T-helper 17 cell (primary cell): ENCODE measurements around the gene PHLDA1. TPM values are rescaled to one million over a fixed set of nuclear protein-coding genes. Genes with fewer than 3 reads are reported as not detected.

Experiments used
- ATAC-seq: fragments of 150-1000 bp; cut with Tn5 transposase; 2 replicates; pipeline ENCODE4 v1.10.0; 2021; ENCODE audit warnings: mild to moderate bottlenecking, moderate library complexity
- DNase-seq, 3 donors: peaks; one replicate each; pipeline versions ENCODE4 v3.0.0 to v3.0.0-alpha.2; 2020 to 2021
- H3K9me3 ChIP-seq: one replicate; pipeline ENCODE4 v1.7.0; 2013; ENCODE audit warnings: low read length, mild to moderate bottlenecking; ENCODE audit not compliant: control insufficient read depth, poor library complexity, severe bottlenecking
- H3K27ac Mint-ChIP-seq: one replicate; pipeline ENCODE4 v1.8.0; 2022; ENCODE audit warnings: mild to moderate bottlenecking, moderate library complexity, mixed read lengths
- H3K27me3 Mint-ChIP-seq: one replicate; pipeline ENCODE4 v1.8.0; 2022; ENCODE audit warnings: mixed read lengths
- H3K36me3 Mint-ChIP-seq: one replicate; pipeline ENCODE4 v1.8.0; 2022; ENCODE audit warnings: low read depth, mixed read lengths
- H3K4me1 Mint-ChIP-seq: one replicate; pipeline ENCODE4 v1.8.0; 2022; ENCODE audit warnings: mild to moderate bottlenecking, mixed read lengths
- H3K4me3 Mint-ChIP-seq: one replicate; pipeline ENCODE4 v1.8.0; 2022; ENCODE audit warnings: mild to moderate bottlenecking, moderate library complexity, mixed read lengths
- total RNA-seq, 4 donors: library from RNA in 2 of 4; stranded (reverse) in 2 of 4; gene quantifications; one replicate each; pipeline ENCODE4 v1.2.3 and lab custom pipeline; 2022 to 2026

Gene PHLDA1
- total RNA-seq, 2 donors from 2014 or later, result 22.2 to 23.6 TPM

- H3K9me3 ChIP-seq, result no peaks in the 10 kb centered on the region
- peak in 2 of 3 donors; percentile 22 to 49 for DNase-seq
- peak overlapping the region; percentile 64 for H3K4me3 Mint-ChIP-seq
- H3K27ac Mint-ChIP-seq, result peak overlapping the region; percentile 99
- H3K4me1 Mint-ChIP-seq, result peaks cover 13% of the 10 kb centered on the region
- ATAC-seq, result peak; percentile 88
- H3K36me3 Mint-ChIP-seq, result no peaks in the 10 kb centered on the region
- H3K27me3 Mint-ChIP-seq, result no peaks in the 10 kb centered on the region
Measured at GRCh38 chr12:76020731-76021672, 10.6 kb downstream of the PHLDA1 start.

- no peaks in the 10 kb centered on the region for H3K27me3 Mint-ChIP-seq
- ATAC-seq, result peak; percentile 73
- peaks cover 14% of the 10 kb centered on the region for H3K4me1 Mint-ChIP-seq
- DNase-seq, result peak; percentile 29 to 60 (median 38)
- H3K36me3 Mint-ChIP-seq, result no peaks in the 10 kb centered on the region
- H3K4me3 Mint-ChIP-seq, result peak overlapping the region; percentile 64
- H3K9me3 ChIP-seq, result no peaks in the 10 kb centered on the region
- H3K27ac Mint-ChIP-seq, result peak overlapping the region; percentile 99
Measured at GRCh38 chr12:76020281-76020680, 11.3 kb downstream of the PHLDA1 start.

GRCh38 chr12:76018672-76019071, 12.9 kb downstream of the PHLDA1 start:
- no peaks in the 10 kb centered on the region for H3K36me3 Mint-ChIP-seq
- H3K9me3 ChIP-seq, result no peaks in the 10 kb centered on the region
- ATAC-seq, result no peak
- DNase-seq, result no peak
- peaks cover 16% of the 10 kb centered on the region for H3K4me1 Mint-ChIP-seq
- H3K27me3 Mint-ChIP-seq, result no peaks in the 10 kb centered on the region
- peak overlapping the region; percentile 55 for H3K4me3 Mint-ChIP-seq
- peak overlapping the region; percentile 99 for H3K27ac Mint-ChIP-seq

GRCh38 chr12:76018111-76018510, 13.5 kb downstream of the PHLDA1 start:
- peaks cover 16% of the 10 kb centered on the region for H3K4me1 Mint-ChIP-seq
- H3K27me3 Mint-ChIP-seq, result no peaks in the 10 kb centered on the region
- DNase-seq (no peak), ATAC-seq (no peak)
- H3K36me3 Mint-ChIP-seq, result no peaks in the 10 kb centered on the region
- peak overlapping the region; percentile 99 for H3K27ac Mint-ChIP-seq
- H3K4me3 Mint-ChIP-seq, result no peak overlapping the region
- no peaks in the 10 kb centered on the region for H3K9me3 ChIP-seq

- H3K4me3 Mint-ChIP-seq, result no peak overlapping the region
- peaks cover 3% of the 10 kb centered on the region for H3K4me1 Mint-ChIP-seq
- ATAC-seq, result no peak
- H3K9me3 ChIP-seq, result no peaks in the 10 kb centered on the region
- no peak overlapping the region for H3K27ac Mint-ChIP-seq
- H3K36me3 Mint-ChIP-seq, result no peaks in the 10 kb centered on the region
- no peak for DNase-seq
- H3K27me3 Mint-ChIP-seq, result no peaks in the 10 kb centered on the region
Measured at GRCh38 chr12:76014007-76014406, 17.6 kb downstream of the PHLDA1 start.

GRCh38 chr12:76013603-76014002, 18.0 kb downstream of the PHLDA1 start:
- no peak for DNase-seq
- Mint-ChIP-seq H3K27me3 (no peaks in the 10 kb centered on the region), H3K4me1 (peaks cover 3% of the 10 kb centered on the region), H3K36me3 (no peaks in the 10 kb centered on the region), H3K4me3 (no peak overlapping the region), H3K27ac (no peak overlapping the region)
- no peak for ATAC-seq
- no peaks in the 10 kb centered on the region for H3K9me3 ChIP-seq

- H3K36me3 Mint-ChIP-seq, result no peaks in the 10 kb centered on the region
- ATAC-seq (no peak), DNase-seq (no peak)
- H3K4me3 Mint-ChIP-seq, result no peak overlapping the region
- no peaks in the 10 kb centered on the region for H3K27me3 Mint-ChIP-seq
- no peaks in the 10 kb centered on the region for H3K9me3 ChIP-seq
- H3K27ac Mint-ChIP-seq, result no peak overlapping the region
- peaks cover 3% of the 10 kb centered on the region for H3K4me1 Mint-ChIP-seq
Measured at GRCh38 chr12:76012644-76013043, 18.9 kb downstream of the PHLDA1 start.

- H3K9me3 ChIP-seq, result no peaks in the 10 kb centered on the region
- Mint-ChIP-seq H3K36me3 (no peaks in the 10 kb centered on the region), H3K27me3 (no peaks in the 10 kb centered on the region), H3K4me3 (no peak overlapping the region), H3K4me1 (peaks cover 3% of the 10 kb centered on the region), H3K27ac (peak overlapping the region; percentile 21)
- ATAC-seq (no peak), DNase-seq (no peak)
Measured at GRCh38 chr12:76010732-76011458, 20.7 kb downstream of the PHLDA1 start.

GRCh38 chr12:76008428-76008827, 23.1 kb downstream of the PHLDA1 start:
- Mint-ChIP-seq H3K27me3 (no peaks in the 10 kb centered on the region), H3K4me1 (no peaks in the 10 kb centered on the region), H3K4me3 (no peak overlapping the region), H3K36me3 (no peaks in the 10 kb centered on the region), H3K27ac (no peak overlapping the region)
- DNase-seq (no peak), ATAC-seq (no peak)
- no peaks in the 10 kb centered on the region for H3K9me3 ChIP-seq

- DNase-seq (no peak), ATAC-seq (no peak)
- Mint-ChIP-seq H3K27me3 (no peaks in the 10 kb centered on the region), H3K36me3 (no peaks in the 10 kb centered on the region), H3K27ac (no peak overlapping the region), H3K4me3 (no peak overlapping the region), H3K4me1 (no peaks in the 10 kb centered on the region)
- H3K9me3 ChIP-seq, result no peaks in the 10 kb centered on the region
Measured at GRCh38 chr12:76007640-76008039, 23.9 kb downstream of the PHLDA1 start.

GRCh38 chr12:76006028-76006925, 25.3 kb downstream of the PHLDA1 start:
- DNase-seq, result no peak
- no peaks in the 10 kb centered on the region for H3K4me1 Mint-ChIP-seq
- no peak overlapping the region for H3K27ac Mint-ChIP-seq
- H3K4me3 Mint-ChIP-seq, result no peak overlapping the region
- no peaks in the 10 kb centered on the region for H3K9me3 ChIP-seq
- ATAC-seq, result no peak
- H3K36me3 Mint-ChIP-seq, result no peaks in the 10 kb centered on the region
- H3K27me3 Mint-ChIP-seq, result no peaks in the 10 kb centered on the region

GRCh38 chr12:76003355-76003638, 28.3 kb downstream of the PHLDA1 start:
- no peak overlapping the region for H3K27ac Mint-ChIP-seq
- H3K4me1 Mint-ChIP-seq, result peaks cover 3% of the 10 kb centered on the region
- H3K4me3 Mint-ChIP-seq, result no peak overlapping the region
- H3K27me3 Mint-ChIP-seq, result no peaks in the 10 kb centered on the region
- no peaks in the 10 kb centered on the region for H3K36me3 Mint-ChIP-seq
- DNase-seq (no peak), ATAC-seq (no peak)
- no peaks in the 10 kb centered on the region for H3K9me3 ChIP-seq
